H1 (cell line): Measurements from ENCODE around the gene CPA3. TPM values are rescaled to one million over a fixed set of nuclear protein-coding genes. Genes with fewer than 3 reads are reported as not detected.

ENCODE experiments used
- CBX5 ChIP-seq: fragments of 300-800, 300-1000 bp; sonication (generic); IDR thresholded peaks from 2 replicates; pipeline ENCODE4 v1.7.1; 2016; ENCODE audit warnings: antibody characterized with exemption, low read length, low read depth
- E2F6 ChIP-seq: IDR thresholded peaks from 2 replicates; pipeline ENCODE4 v1.6.1; 2012; ENCODE audit warnings: inconsistent platforms
- EP300 ChIP-seq, 2 experiments: IDR thresholded peaks; 1 replicate in 1 of 2; 2 replicates in 1 of 2; pipeline ENCODE4 v1.6.1; 2011 to 2012; ENCODE audit warnings: low read depth in 2 of 2, low read length in 2 of 2, mild to moderate bottlenecking in 2 of 2, borderline replicate concordance in 1 of 2, inconsistent platforms in 1 of 2, moderate library complexity in 1 of 2
- HDAC2 ChIP-seq, 2 experiments: fragments of 300-600 bp in 1 of 2; sonication (generic) in 1 of 2; IDR thresholded peaks; 2 replicates each; pipeline ENCODE4 v1.6.1; 2011 to 2012; ENCODE audit warnings: low read depth in 2 of 2, low read length in 2 of 2, mild to moderate bottlenecking in 2 of 2, moderate library complexity in 2 of 2, borderline replicate concordance in 1 of 2, inconsistent platforms in 1 of 2
- KDM4A ChIP-seq: IDR thresholded peaks from one replicate; pipeline ENCODE4 v1.7.1; 2012; ENCODE audit warnings: low read depth, mild to moderate bottlenecking, moderate library complexity, low read length, inconsistent platforms; ENCODE audit not compliant: severe bottlenecking
- NRF1 ChIP-seq: IDR thresholded peaks from 2 replicates; pipeline ENCODE4 v1.6.1; 2011; ENCODE audit warnings: mild to moderate bottlenecking, low read depth, low read length, improper control_type of control experiment
- SIX5 ChIP-seq: IDR thresholded peaks from 2 replicates; pipeline ENCODE4 v1.6.1; 2011; ENCODE audit warnings: mild to moderate bottlenecking, low read depth, low read length
- polyA plus RNA-seq, 7 experiments: library from polyadenylated mRNA; depleted of rRNA in 3 of 7; stranded (reverse) in 5 of 7; unstranded in 2 of 7; fragments of >200 nt in 5 of 7; fragments of 200-250 nt in 2 of 7; gene quantifications; 1 replicate in 5 of 7; 2 replicates in 1 of 7; 4 replicates in 1 of 7; pipeline versions ENCODE4 v1.2.1 to v1.2.3, GENCODE V29; 2011 to 2013; ENCODE audit warnings: missing spikeins in 2 of 7, mixed read lengths in 2 of 7
- total RNA-seq: library from RNA; stranded (reverse); fragmentation: NEBNext Ultra II Directional; extraction: Animal tissue kit (Norgen Biotek cat#: 25700); gene quantifications from 2 replicates; pipeline ENCODE4 v1.2.1, GENCODE V29; 2021

The CPA3 gene
- total and polyA plus RNA-seq, 2 of the 8 experiments (the other 6 are each of a cell fraction or from before 2014, with no cell fraction given), result not detected

- TF ChIP-seq EP300 (IDR thresholded peaks at IDR 0.05; ENCODE audit: borderline replicate concordance in 1 of 2, low read depth in 2 of 2, low read length in 2 of 2), result no peak
- no peak for TF ChIP-seq NRF1
- TF ChIP-seq HDAC2 (IDR thresholded peaks at IDR 0.05; ENCODE audit: borderline replicate concordance in 1 of 2, low read depth in 2 of 2, low read length in 2 of 2), result no peak
- TF ChIP-seq CBX5, result no peak
- TF ChIP-seq SIX5, result no peak
- TF ChIP-seq KDM4A, result no peak
- no peak for TF ChIP-seq E2F6
- TF ChIP-seq, all 59 proteins: peak for 0
Measured at GRCh38 chr3:148815316-148816110, 49.6 kb upstream of the CPA3 start (continued).
